CD4-positive, alpha-beta T cell treated with Interleukin-2 at 100 ng/mL for 4 hours (primary cell): ENCODE results near the gene TPCN2.

ENCODE experiments used
- DNase-seq: peaks from one replicate; pipeline ENCODE4 v3.0.0-alpha.2; 2020; ENCODE audit warnings: low spot score

Gene TPCN2

GRCh38 chr11:69058511-69059270 lies 10.0 kb downstream of the TPCN2 start:
- DNase-seq: no peak

GRCh38 chr11:69059429-69059828 lies 10.7 kb downstream of the TPCN2 start:
- no peak for DNase-seq

DNA sequence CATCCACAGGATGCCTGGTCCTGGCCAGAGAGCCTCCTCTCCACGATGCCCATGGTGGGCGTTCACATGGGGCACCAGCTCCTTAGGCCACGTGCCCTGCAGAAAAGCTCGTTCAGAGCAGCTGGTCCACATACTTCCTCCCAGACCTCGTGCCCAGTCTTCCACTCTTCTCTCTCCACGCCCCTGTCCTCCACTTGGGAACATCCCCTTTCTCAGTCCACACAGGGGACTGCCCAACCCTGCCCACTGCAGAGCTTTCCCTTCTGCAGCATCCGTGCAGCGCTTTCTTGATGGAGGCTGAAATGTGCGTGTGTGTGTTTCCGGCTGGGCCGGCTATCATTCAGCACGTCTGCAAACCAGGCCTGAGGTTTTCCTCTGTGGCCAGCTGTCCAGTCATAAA lies 11.3 kb downstream of the TPCN2 start:
- no peak for DNase-seq

DNA sequence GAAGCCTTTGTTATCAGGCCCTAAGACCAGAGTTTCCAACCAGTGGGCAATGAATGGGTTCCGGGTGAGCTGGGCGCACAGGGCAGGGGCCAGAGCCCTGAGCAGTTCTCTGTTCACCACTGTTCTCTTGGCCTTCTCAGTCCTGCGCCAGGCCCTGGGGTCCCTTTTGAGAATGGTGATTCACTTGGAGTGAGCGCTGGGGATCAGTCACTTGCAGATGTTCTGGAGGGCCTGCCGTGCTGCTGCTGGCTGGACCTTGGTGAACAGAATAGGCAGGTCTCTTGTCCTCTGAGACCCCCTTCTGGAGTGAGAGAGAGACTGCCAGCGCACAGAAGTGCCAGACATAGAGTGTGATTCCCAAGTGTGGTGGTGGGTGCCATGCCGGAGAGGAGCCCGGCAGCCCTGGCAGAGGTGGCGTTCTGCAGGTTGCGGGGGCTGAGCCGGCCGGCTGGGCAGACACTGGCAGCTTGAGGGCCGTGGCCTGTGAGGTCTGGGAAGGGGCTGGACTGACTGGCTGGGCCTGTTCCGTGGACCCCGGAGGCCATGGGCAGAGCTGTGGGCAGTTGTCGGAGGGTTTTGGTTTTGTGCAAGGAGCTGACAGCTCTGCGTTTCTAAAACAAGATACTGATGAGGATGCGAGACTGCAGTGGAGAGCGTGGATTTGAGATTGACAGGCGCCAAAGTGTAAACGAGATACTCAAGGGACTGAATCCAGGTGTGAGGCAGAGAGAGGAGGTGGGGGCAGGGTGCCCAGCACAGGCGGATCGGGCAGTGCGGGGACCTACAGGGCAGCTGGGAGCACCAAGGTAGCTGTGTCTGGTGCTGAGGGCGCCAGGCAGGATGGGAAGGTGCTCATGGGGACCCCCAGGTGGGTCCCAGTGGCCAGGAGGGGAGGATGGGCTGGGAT lies 12.3 kb downstream of the TPCN2 start:
- no peak for DNase-seq

DNA sequence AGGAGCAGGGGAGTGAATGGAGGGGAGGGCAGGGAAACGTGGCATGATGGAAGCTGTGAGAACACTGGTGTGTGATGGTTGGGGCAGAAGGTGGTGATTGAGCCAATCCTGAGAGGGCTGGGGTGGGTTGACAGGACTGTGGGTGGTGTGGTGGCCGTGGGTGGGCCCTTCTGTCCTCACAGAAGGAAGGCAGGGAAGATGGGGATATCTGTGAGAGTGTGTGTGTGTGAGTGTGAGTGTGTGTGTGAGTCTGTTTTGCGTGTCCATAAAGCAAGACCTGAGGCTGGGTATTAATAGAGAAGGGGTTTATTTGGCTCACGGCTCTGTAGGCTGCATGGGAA lies 13.0 kb downstream of the TPCN2 start:
- DNase-seq: no peak

DNA sequence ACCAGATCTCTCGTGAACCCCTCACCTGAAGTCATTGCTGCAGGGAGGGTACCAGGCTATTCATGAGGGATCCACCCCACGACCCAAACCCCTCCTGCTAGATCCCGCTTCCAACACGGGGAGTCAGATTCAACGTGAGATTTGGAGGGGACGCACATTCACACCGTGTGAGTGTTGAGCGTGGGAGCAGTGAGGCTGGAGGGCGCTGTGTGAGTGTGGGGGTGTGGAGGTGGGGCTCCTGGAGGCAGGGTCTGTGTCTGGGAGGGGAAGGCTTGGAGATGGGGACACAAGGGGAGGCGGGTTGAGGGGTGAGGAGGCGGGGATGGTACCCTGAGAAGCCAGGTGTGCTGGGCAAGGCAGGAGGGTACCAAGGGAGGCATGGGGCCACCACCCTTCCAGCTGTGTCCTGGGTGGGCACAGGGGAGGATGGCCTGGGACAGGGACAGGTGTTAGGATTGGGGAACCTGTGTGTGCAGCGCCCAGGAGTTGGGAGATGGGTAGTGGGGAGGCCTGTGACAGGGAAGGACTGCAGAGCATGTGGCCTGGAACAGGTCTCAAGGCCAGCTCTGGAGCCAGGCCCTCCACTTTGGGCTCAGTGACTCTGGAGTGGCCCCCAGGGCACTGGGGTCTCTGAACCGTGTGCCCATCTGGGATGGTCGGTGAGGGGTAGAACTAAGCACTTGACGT lies 13.6 kb downstream of the TPCN2 start:
- no peak for DNase-seq

DNA sequence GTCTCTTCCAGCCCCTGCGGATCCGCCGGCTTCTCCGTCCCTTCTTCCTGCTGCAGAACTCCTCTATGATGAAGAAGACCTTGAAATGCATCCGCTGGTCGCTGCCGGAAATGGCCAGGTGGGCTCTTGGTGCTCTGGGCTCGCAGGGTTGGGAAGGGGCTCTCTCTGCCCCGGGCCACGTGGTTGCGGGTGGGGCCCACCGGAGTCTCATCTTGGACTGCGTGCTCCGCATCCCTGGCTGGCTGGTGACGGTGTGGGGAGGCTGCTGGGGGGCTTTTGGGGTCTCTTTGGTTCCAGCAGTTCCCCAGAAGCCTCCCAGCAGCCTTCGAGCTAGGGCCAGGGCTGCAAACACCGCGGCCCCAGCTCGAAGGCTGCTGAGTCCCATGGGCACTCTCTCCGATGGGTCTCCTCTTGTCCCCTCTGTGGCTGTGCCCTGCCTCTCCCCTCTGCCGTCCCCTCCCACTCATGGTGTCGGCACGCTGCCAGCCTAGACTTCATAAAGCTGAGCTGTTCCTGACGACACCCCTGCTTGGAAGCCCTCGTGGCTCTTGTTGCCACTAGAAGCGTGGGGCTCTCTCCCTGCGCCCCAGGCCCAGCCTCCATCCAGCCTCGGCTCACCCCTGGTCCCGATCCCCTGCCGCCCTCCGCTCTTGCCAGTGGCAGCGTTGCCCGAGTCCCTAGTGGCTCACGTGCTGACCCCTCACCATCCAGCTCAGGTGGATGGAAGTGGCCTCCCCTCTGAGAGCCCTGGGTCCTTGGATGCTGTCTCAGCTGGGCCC lies 14.3 kb downstream of the TPCN2 start:
- DNase-seq: no peak

DNA sequence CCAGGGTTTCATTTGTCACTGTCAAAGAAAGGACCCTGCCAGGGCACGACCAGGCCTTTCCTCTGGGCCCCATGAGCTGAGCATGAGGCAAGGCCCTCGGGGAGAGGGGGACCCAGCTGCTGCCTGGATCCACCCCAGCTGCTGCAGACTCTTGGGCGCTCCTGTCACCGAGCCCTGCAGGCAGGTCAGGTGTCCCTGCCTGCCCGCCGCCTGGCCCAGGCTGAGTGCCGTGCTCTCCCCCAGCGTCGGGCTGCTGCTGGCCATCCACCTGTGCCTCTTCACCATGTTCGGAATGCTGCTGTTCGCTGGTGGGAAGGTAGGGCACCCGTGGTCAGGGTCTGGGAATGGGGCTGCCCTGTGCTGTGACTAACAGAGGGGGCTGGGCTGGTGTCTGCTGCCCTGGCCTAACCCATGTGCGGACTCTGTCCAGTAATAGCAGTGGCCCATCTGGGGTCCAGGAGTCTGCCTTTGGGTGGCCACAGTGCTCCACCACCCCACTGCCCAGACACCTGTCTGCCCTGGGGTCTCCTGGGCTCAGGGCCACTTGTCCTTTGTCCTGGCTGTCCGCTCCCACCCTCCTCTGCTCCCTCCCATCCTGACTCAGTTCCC lies 15.0 kb downstream of the TPCN2 start:
- no peak for DNase-seq

DNA sequence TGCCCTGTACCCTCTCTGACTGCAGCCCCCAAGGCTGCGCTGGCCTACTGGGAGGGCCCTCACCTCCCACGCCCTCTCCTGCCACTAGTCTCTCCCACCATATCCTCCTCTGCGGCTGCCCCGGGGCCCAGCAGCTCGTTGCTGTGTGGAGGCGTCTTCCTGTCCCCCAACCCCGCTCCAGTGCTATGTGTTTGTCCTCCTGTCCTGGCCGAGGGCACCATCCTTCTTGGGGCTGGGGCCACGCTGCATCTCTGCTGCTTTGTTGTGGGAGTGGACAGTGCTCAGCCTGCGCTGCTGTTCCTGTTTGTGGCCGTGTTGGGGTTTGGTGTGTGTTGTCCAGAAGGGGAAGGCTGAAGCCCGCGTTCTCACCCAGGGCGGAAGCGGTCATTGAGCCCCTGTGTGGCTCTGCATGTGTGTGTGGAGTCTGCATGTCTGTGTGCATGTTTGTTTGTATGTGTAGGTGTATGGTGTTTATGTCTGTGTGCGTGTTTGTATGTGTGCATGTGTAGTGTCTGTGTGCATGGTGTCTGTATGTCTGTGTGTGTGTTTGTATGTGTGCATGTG lies 15.7 kb downstream of the TPCN2 start:
- DNase-seq: no peak

GRCh38 chr11:69065147-69065710 lies 16.5 kb downstream of the TPCN2 start:
- no peak for DNase-seq

GRCh38 chr11:69066122-69067112 lies 17.7 kb downstream of the TPCN2 start:
- DNase-seq: no peak

GRCh38 chr11:69067200-69067599 lies 18.5 kb downstream of the TPCN2 start:
- no peak for DNase-seq

- DNase-seq: no peak
Measured at GRCh38 chr11:69071086-69071800, 22.5 kb downstream of the TPCN2 start.

DNA sequence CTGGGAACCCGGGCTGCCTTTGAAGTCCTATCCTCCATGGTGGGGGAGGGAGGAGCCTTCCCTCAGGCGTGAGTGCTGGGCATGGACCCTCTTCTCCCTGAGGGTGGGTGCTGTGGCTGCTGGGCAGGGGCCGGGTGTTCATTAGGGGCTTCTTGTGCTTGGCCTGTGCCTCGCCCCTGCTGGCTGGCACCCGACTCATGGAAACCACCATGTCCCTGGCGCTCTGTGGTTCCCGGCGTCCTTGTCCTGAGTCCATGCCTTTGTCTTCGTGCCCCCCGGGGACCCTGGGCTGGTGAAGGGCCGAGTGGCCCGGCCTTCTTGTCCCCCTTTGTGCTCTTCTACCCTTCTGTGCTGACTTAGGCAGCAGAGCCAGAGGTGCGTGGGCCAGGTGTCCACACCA lies 23.2 kb downstream of the TPCN2 start:
- no peak for DNase-seq

DNA sequence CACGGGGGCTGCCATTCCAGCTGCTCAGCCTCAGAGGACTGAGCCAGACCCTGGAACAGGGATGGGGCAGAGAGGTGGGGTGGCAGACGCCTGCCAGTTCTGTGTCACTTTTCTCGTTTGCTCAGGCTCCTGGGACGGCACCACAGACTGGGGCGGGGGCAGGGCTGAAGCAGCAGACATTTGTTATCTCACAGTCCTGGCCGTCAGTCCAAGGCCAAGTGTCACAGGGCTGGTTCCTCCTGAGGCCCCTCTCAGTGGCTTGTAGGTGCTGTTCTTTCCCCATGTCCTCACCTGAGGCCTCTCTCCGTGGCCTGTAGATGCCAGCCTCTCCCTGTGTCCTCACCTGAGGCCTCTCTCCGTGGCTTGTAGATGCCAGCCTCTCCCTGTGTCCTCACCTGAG lies 24.7 kb downstream of the TPCN2 start:
- DNase-seq: no peak

GRCh38 chr11:69074375-69075140 lies 25.8 kb downstream of the TPCN2 start:
- DNase-seq: no peak

DNA sequence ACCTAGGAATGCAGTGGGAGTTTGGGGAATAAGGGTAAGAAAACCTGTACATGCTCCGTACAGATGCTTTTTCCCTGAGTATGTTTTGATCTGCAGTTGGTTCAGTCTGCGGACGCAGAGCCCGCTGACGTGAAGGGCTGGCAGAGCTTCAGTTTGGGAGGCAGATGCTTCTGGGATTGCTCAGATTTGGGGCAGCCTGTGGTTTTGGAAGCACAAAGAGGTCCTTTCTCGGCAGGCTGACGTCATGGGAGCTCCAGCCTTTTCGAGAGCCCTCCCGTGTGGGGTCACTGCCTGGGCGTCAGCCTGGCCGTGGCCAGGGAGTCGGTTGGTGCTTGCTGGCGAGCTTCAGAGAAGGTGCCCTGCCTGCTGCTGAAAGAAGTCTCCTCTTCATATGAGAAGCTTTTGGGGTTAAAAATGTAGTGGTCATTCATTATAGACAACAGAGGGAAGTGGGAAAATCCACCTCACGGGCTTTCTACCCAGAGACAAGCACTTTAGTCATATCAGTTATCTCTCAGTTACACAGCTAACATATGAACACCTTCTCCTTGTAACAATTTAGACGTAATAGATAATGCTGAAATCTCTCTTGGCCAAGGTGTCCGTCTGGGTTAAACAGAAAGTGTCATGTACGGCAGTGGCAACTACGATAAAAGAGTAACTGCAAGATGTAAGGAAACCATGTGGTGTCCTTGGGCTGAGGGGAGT lies 26.8 kb downstream of the TPCN2 start:
- DNase-seq: no peak
